Epithelial cell of proximal tubule (primary cell): ENCODE measurements around the gene AP1M2. TPM values are rescaled to one million over a fixed set of nuclear protein-coding genes. Genes with fewer than 3 reads are reported as not detected.
"Not testable (repeated sequence)": the region's sequence is repeated elsewhere in the genome, so short reads cannot be mapped to it uniquely, and the experiment has no call there.

Experiments used
- DNase-seq: peaks from one replicate; pipeline ENCODE4 v3.0.0-alpha.2; 2011; ENCODE audit warnings: low read depth
- H3K4me3 ChIP-seq: 2 replicates; pipeline ENCODE4 v1.5.1; 2011; ENCODE audit warnings: low read depth, mild to moderate bottlenecking, low read length
- CTCF ChIP-seq: conservative IDR thresholded peaks from 2 replicates; pipeline ENCODE4 v1.5.1; 2012; ENCODE audit warnings: low read depth, mild to moderate bottlenecking, low read length
- total RNA-seq: library from RNA; depleted of rRNA; stranded (reverse); fragments of >200 nt; gene quantifications from 2 replicates; pipeline ENCODE4 v1.2.3, GENCODE V29; 2015

Gene AP1M2
- total RNA-seq, 1 donor from 2014 or later, result 39.7 TPM

GRCh38 chr19:10543059-10543419, 44.1 kb downstream of the AP1M2 start:
- DNase-seq, result no peak
- TF ChIP-seq CTCF, result no peak
- peak overlapping the region; percentile 73 for H3K4me3 ChIP-seq

- not testable (repeated sequence) for H3K4me3 ChIP-seq, DNase-seq
Measured at GRCh38 chr19:10539016-10539415, 48.1 kb downstream of the AP1M2 start.

DNA sequence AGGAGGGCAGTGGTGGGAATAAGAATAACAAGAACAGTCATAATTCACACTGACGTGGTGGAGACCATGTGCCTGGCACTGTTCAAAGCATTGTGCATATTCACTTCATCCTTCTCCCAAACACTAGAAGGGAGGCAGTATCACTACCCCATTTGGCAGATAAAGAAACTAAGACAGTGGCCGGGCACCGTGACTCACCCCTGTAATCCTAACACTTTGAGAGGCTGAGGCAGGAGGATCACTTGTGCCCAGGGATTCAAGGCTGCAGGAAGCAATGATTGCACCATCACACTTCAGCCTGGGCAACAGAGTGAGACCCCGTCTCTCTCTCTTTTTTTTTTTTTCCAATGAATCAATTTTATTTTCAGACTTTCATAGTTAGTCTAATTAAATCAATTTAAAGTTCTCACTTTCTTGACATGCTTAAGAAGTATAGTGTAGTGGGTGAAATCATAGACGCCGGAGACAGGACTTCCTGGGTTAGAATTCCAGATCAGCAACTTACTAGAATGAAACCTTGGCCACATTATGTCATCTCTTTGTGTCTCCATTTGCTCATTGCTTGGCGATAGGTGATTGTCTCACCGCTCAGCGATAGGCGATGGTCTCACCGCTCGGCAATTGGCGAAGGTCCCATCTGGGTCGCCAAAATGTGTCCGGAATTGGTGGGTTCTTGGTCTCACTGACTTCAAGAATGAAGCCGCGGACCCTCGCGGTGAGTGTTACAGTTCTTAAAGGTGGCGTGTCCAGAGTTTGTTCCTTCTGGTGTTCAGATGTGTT, 48.7 kb downstream of the AP1M2 start:
- TF ChIP-seq CTCF, result no peak
- H3K4me3 ChIP-seq, result no peak overlapping the region

GRCh38 chr19:10537668-10538067, 49.4 kb downstream of the AP1M2 start:
- no peak overlapping the region for H3K4me3 ChIP-seq
- TF ChIP-seq CTCF, result no peak
- DNase-seq, result no peak

More for the DNA sequence above, 48.7 kb downstream of the AP1M2 start:
- no peak for DNase-seq

- no peak overlapping the region for H3K4me3 ChIP-seq
- no peak for TF ChIP-seq CTCF
- no peak for DNase-seq
Measured at GRCh38 chr19:10535613-10536012, 51.5 kb downstream of the AP1M2 start.

DNA sequence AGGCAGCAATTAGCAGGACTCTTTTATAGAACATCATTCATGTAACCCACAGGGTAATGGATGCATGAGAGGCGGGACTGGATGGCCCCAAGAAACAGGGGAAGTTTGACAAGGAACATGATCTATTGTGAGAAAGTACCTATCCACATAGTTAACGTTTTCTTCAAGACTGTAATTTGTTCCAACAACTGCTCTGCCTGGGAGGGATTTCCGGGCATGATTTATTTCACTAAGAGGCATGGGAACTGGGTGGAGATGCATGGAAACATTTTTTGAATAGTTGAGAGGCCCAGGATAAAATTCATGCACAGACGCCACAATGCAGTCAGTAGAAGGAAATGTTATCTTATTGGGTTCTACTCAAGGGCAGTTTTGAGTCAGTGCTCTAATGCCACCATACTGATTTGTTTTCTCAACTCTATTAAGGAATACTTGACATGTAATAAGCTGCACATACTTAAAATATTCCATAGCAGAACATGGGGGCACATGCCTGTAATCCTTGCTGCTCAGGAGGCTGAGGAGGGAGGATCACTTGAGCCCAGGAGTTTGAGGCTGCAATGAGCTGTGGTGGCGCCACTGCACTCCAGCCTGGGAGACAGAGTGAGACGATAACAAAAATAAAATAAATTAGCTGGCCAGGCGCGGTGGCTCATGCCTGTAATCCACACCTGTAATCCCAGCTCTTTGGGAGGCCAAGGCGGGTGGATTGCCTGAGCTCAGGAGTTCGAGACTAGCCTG, 53.3 kb downstream of the AP1M2 start:
- DNase-seq, result no peak

DNA sequence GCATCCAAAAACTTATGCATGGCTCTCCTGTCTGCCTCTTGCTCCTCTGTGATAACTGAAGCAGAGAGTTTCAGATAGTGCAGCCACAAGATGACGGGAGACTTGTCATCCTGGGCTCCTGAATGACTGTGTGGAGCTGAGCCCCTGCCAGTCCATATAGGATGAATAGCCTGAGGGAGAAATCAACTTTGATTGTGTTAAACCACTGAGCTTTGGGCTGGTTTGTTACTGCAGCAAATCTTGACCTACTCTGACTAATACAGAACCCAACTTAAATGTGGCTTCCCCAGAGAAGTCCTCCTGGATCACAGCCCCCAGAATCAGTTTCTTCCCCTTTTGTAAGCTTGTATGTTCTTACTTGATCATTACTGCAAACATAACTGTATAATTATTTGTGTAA, 54.7 kb downstream of the AP1M2 start:
- no peak for TF ChIP-seq CTCF
- H3K4me3 ChIP-seq, result no peak overlapping the region
- DNase-seq, result no peak

More for the DNA sequence above, 53.3 kb downstream of the AP1M2 start:
- H3K4me3 ChIP-seq, result no peak overlapping the region
- no peak for TF ChIP-seq CTCF

GRCh38 chr19:10526887-10527286, 60.2 kb downstream of the AP1M2 start:
- H3K4me3 ChIP-seq, DNase-seq: not testable (repeated sequence)
